HEK293 (cell line): ENCODE results near the gene FXYD3.

Experiments
- CTCF ChIA-PET: fragments of 350-600 bp; formaldehyde crosslinking; extraction: SDS; loops from one replicate; lab custom pipeline; 2021; ENCODE audit warnings: antibody characterized with exemption; lab: Yijun Ruan, JAX
- POLR2A ChIA-PET: fragments of 300-600 bp; formaldehyde crosslinking; extraction: SDS; loops from one replicate; lab custom pipeline; 2020; ENCODE audit warnings: antibody characterized with exemption, inconsistent platforms; lab: Yijun Ruan, JAX
- H3K27ac ChIP-seq: fragments of 200-500 bp; sonication (Bioruptor generic); 2 replicates; pipeline ENCODE4 v1.5.1; 2014; ENCODE audit warnings: low read depth, low read length, control low read depth, inconsistent platforms; ENCODE audit errors: extremely low read depth
- H3K36me3 ChIP-seq, 2 experiments: fragments of 200-500 bp in 1 of 2; sonication (Bioruptor generic) in 1 of 2; 1 replicate in 1 of 2; 2 replicates in 1 of 2; pipeline ENCODE4 v1.5.1; 2014 to 2017; ENCODE audit warnings: inconsistent platforms in 2 of 2, low read length in 2 of 2; ENCODE audit not compliant: control insufficient read depth in 2 of 2, insufficient read depth in 1 of 2
- H3K4me1 ChIP-seq: fragments of 200-500 bp; sonication (Bioruptor generic); 2 replicates; pipeline ENCODE4 v1.5.1; 2014; ENCODE audit warnings: mild to moderate bottlenecking, low read length, inconsistent platforms; ENCODE audit not compliant: control insufficient read depth, insufficient read depth
- H3K4me3 ChIP-seq: 2 replicates; pipeline ENCODE4 v1.5.1; 2011; ENCODE audit warnings: low read depth, mild to moderate bottlenecking, control low read depth, low read length, moderate library complexity
- H3K9me3 ChIP-seq: fragments of 200-500 bp; sonication (Bioruptor generic); 2 replicates; pipeline ENCODE4 v1.5.1; 2014; ENCODE audit warnings: low read depth, low read length, inconsistent platforms; ENCODE audit not compliant: control insufficient read depth, insufficient read depth
- KLF1 ChIP-seq: fragments of 450-650 bp; formaldehyde crosslinking; IDR thresholded peaks from 2 replicates; pipeline ENCODE4 v1.5.1; 2016; ENCODE audit warnings: missing biosample characterization, missing genetic modification characterization
- KLF16 ChIP-seq: fragments of 450-650 bp; formaldehyde crosslinking; IDR thresholded peaks from 2 replicates; pipeline ENCODE4 v1.5.1; 2017; ENCODE audit warnings: missing biosample characterization, missing genetic modification characterization
- KLF9 ChIP-seq: fragments of 450-650 bp; formaldehyde crosslinking; IDR thresholded peaks from 2 replicates; pipeline ENCODE4 v1.5.1; 2016; ENCODE audit warnings: missing biosample characterization, missing genetic modification characterization, low read depth
- MEIS1 ChIP-seq: sonication (generic); formaldehyde crosslinking; IDR thresholded peaks from 2 replicates; pipeline ENCODE4 v1.8.1; 2022; ENCODE audit warnings: missing genetic modification reagents, mild to moderate bottlenecking, borderline replicate concordance
- RBAK ChIP-seq: fragments of 450-650 bp; formaldehyde crosslinking; IDR thresholded peaks from 2 replicates; pipeline ENCODE4 v1.5.1; 2016; ENCODE audit warnings: missing biosample characterization, missing genetic modification characterization
- SCRT1 ChIP-seq: fragments of 450-650 bp; formaldehyde crosslinking; IDR thresholded peaks from 2 replicates; pipeline ENCODE4 v1.5.1; 2016; ENCODE audit warnings: missing biosample characterization, missing genetic modification characterization, borderline replicate concordance
- SCRT2 ChIP-seq: fragments of 450-650 bp; formaldehyde crosslinking; IDR thresholded peaks from 2 replicates; pipeline ENCODE4 v1.5.1; 2016; ENCODE audit warnings: missing biosample characterization, missing genetic modification characterization
- SP3 ChIP-seq: fragments of 450-650 bp; formaldehyde crosslinking; IDR thresholded peaks from 2 replicates; pipeline ENCODE4 v1.5.1; 2016; ENCODE audit warnings: missing biosample characterization, missing genetic modification characterization
- TCF7L2 ChIP-seq: IDR thresholded peaks from 2 replicates; pipeline ENCODE4 v1.6.1; 2011; ENCODE audit warnings: low read depth, mild to moderate bottlenecking, inconsistent platforms, low read length, moderate library complexity, borderline replicate concordance
- ZBTB20 ChIP-seq: fragments of 450-650 bp; formaldehyde crosslinking; IDR thresholded peaks from 2 replicates; pipeline ENCODE4 v1.5.1; 2016; ENCODE audit warnings: missing biosample characterization, missing genetic modification characterization
- ZNF184 ChIP-seq: fragments of 450-650 bp; IDR thresholded peaks from 2 replicates; pipeline ENCODE4 v1.5.1; 2018; ENCODE audit warnings: missing biosample characterization, mild to moderate bottlenecking, missing genetic modification characterization
- ZNF311 ChIP-seq: fragments of 450-650 bp; formaldehyde crosslinking; IDR thresholded peaks from 2 replicates; pipeline ENCODE4 v1.5.1; 2017; ENCODE audit warnings: missing biosample characterization, missing genetic modification characterization, borderline replicate concordance
- ZNF341 ChIP-seq: fragments of 450-650 bp; formaldehyde crosslinking; IDR thresholded peaks from 2 replicates; pipeline ENCODE4; 2016; ENCODE audit warnings: low read depth, missing biosample characterization, missing genetic modification characterization
- ZNF37A ChIP-seq: fragments of 450-650 bp; IDR thresholded peaks from 2 replicates; pipeline ENCODE4 v1.5.1; 2018; ENCODE audit warnings: missing biosample characterization, missing genetic modification characterization
- ZNF391 ChIP-seq: fragments of 450-650 bp; formaldehyde crosslinking; IDR thresholded peaks from 2 replicates; pipeline ENCODE4 v1.5.1; 2016; ENCODE audit warnings: low read depth, missing biosample characterization, missing genetic modification characterization, borderline replicate concordance
- ZNF423 ChIP-seq: fragments of 450-650 bp; formaldehyde crosslinking; IDR thresholded peaks from 2 replicates; pipeline ENCODE4 v1.5.1; 2016; ENCODE audit warnings: missing biosample characterization, missing genetic modification characterization
- ZNF433 ChIP-seq: fragments of 450-650 bp; formaldehyde crosslinking; IDR thresholded peaks from 2 replicates; pipeline ENCODE4 v1.5.1; 2016; ENCODE audit warnings: missing biosample characterization, missing genetic modification characterization, low read depth
- ZNF48 ChIP-seq: fragments of 450-650 bp; formaldehyde crosslinking; IDR thresholded peaks from 2 replicates; pipeline ENCODE4 v1.5.1; 2016; ENCODE audit warnings: missing biosample characterization, missing genetic modification characterization
- ZNF600 ChIP-seq: fragments of 450-650 bp; formaldehyde crosslinking; IDR thresholded peaks from 2 replicates; pipeline ENCODE4 v1.5.1; 2016; ENCODE audit warnings: missing biosample characterization, missing genetic modification characterization
- ZNF624 ChIP-seq: fragments of 450-650 bp; formaldehyde crosslinking; IDR thresholded peaks from 2 replicates; pipeline ENCODE4 v1.5.1; 2017; ENCODE audit warnings: missing biosample characterization, missing genetic modification characterization
- ZNF629 ChIP-seq: fragments of 450-650 bp; formaldehyde crosslinking; IDR thresholded peaks from 2 replicates; pipeline ENCODE4 v1.5.1; 2017; ENCODE audit warnings: missing biosample characterization, missing genetic modification characterization
- ZNF660 ChIP-seq: fragments of 450-650 bp; IDR thresholded peaks from 2 replicates; pipeline ENCODE4 v1.5.1; 2018; ENCODE audit warnings: missing biosample characterization, mild to moderate bottlenecking, missing genetic modification characterization
- ZNF785 ChIP-seq: fragments of 450-650 bp; formaldehyde crosslinking; IDR thresholded peaks from 2 replicates; pipeline ENCODE4 v1.5.1; 2016; ENCODE audit warnings: missing biosample characterization, missing genetic modification characterization
- ZXDB ChIP-seq: fragments of 450-650 bp; formaldehyde crosslinking; IDR thresholded peaks from 2 replicates; pipeline ENCODE4 v1.5.1; 2016; ENCODE audit warnings: missing biosample characterization, missing genetic modification characterization
- TF ChIP-seq, protein P1 (sequence below): fragments of 450-650 bp; formaldehyde crosslinking; IDR thresholded peaks from 2 replicates; pipeline ENCODE4 v1.5.1; 2016; ENCODE audit warnings: missing biosample characterization, missing genetic modification characterization
- TF ChIP-seq, protein P2 (sequence below): fragments of 450-650 bp; formaldehyde crosslinking; conservative IDR thresholded peaks from 2 replicates; pipeline ENCODE4 v1.5.1; 2016; ENCODE audit warnings: low read depth, missing biosample characterization, missing genetic modification characterization
- TF ChIP-seq, protein P3 (sequence below): fragments of 450-650 bp; formaldehyde crosslinking; IDR thresholded peaks from 2 replicates; pipeline ENCODE4 v1.5.1; 2016; ENCODE audit warnings: missing biosample characterization, missing genetic modification characterization
- TF ChIP-seq, protein P4 (sequence below): fragments of 450-650 bp; formaldehyde crosslinking; IDR thresholded peaks from 2 replicates; pipeline ENCODE4 v1.5.1; 2016; ENCODE audit warnings: missing biosample characterization, missing genetic modification characterization

The FXYD3 gene

DNA sequence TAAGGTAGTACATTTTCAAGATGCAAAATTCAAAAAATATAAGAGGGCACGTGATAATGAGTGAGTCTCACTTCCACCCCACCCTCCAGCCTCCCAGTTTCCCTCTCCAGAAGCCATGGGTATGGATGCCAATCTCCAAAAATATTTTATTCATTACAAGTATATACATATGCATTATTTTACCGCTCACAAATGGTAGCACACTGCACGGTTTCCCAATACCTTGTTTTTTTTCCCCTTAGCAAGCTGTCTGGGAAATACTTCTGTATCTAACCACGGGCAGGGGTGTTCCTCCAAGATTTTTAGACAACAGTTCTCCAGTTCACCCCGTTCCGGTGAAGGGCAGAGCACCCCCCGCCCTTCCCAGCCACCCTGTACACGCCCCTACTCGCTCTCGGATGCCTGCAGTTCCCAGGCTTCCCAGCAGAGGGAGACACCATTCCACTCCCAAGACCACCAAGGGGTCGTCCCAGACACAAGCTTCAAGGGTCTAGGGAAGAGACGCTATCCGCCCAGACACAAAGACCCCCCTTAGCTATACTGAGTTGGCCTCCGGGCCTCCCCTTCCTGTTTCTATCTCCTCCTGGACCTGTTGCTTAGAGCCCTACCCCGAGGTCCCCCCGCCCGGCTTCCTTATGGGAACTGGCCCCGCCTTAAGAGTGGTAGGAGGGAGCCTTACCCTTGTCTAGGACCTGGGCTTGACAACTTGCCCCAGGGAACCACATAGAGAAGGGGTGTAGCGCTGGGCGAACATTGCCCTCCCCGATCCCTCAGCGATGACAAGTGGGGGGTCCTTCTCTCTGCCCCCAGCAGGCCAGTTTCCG, 1.1 kb upstream of the FXYD3 start:
- peaks cover 2% of the 10 kb centered on the region; the same call in 1 of the 2 replicates for H3K4me1 ChIP-seq
- no peaks in the 10 kb centered on the region; a peak in 1 of 3 replicates for H3K36me3 ChIP-seq
- CTCF ChIA-PET: interaction anchor here (0.6 to 6.9 kb wide), 60 partner anchors 8 to 394 kb away, joined by 3 to 101 read pairs (median 5); partner anchors contain the start of genes FXYD5, FXYD7, HAMP and LGI4
- peak overlapping the region; percentile 7 for H3K4me3 ChIP-seq
- no peak overlapping the region for H3K27ac ChIP-seq
- no peaks in the 10 kb centered on the region for H3K9me3 ChIP-seq
- POLR2A ChIA-PET: interaction anchor here (0.5 to 1.0 kb wide), 5 partner anchors 10 to 160 kb away, joined by 3 to 5 read pairs (median 3); partner anchors contain the start of gene FXYD5
- TF ChIP-seq ZNF423 (tag by site-specific recombination) (no peak), ZNF391 (tag by site-specific recombination) (0 out of 2 replicates have a peak, but pooled peaks have one; percentile 43), ZNF624 (tag by site-specific recombination) (no peak), KLF16 (tag by site-specific recombination) (peak; percentile 83; the same call in 1 of the 2 replicates), ZNF37A (tag by site-specific recombination) (no peak), ZNF48 (tag by site-specific recombination) (no peak), ZNF311 (tag by site-specific recombination) (no peak), ZNF433 (tag by site-specific recombination) (no peak), ZNF785 (tag by site-specific recombination) (no peak), SCRT1 (tag by site-specific recombination) (peak; percentile 100), ZNF341 (tag by site-specific recombination) (peak; percentile 64), RBAK (no peak), ZNF660 (tag by site-specific recombination) (peak; percentile 63; the same call in 1 of the 2 replicates), ZNF629 (tag by site-specific recombination) (peak; percentile 51), ZNF600 (tag by site-specific recombination) (peak; percentile 66), ZXDB (peak; percentile 53; the same call in 1 of the 2 replicates), SP3 (tag by site-specific recombination) (peak; percentile 84), KLF9 (tag by site-specific recombination) (peak; percentile 87), MEIS1 (no peak), ZNF184 (tag by site-specific recombination) (no peak), ZBTB20 (peak; percentile 22; the same call in 1 of the 2 replicates), SCRT2 (tag by site-specific recombination) (peak; percentile 100), TCF7L2 (no peak), KLF1 (tag by site-specific recombination) (peak; percentile 90)
- TF ChIP-seq, protein P1, sequence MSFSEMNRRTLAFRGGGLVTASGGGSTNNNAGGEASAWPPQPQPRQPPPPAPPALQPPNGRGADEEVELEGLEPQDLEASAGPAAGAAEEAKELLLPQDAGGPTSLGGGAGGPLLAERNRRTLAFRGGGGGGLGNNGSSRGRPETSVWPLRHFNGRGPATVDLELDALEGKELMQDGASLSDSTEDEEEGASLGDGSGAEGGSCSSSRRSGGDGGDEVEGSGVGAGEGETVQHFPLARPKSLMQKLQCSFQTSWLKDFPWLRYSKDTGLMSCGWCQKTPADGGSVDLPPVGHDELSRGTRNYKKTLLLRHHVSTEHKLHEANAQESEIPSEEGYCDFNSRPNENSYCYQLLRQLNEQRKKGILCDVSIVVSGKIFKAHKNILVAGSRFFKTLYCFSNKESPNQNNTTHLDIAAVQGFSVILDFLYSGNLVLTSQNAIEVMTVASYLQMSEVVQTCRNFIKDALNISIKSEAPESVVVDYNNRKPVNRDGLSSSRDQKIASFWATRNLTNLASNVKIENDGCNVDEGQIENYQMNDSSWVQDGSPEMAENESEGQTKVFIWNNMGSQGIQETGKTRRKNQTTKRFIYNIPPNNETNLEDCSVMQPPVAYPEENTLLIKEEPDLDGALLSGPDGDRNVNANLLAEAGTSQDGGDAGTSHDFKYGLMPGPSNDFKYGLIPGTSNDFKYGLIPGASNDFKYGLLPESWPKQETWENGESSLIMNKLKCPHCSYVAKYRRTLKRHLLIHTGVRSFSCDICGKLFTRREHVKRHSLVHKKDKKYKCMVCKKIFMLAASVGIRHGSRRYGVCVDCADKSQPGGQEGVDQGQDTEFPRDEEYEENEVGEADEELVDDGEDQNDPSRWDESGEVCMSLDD (tag by site-specific recombination): peak; percentile 72
- TF ChIP-seq, protein P2, sequence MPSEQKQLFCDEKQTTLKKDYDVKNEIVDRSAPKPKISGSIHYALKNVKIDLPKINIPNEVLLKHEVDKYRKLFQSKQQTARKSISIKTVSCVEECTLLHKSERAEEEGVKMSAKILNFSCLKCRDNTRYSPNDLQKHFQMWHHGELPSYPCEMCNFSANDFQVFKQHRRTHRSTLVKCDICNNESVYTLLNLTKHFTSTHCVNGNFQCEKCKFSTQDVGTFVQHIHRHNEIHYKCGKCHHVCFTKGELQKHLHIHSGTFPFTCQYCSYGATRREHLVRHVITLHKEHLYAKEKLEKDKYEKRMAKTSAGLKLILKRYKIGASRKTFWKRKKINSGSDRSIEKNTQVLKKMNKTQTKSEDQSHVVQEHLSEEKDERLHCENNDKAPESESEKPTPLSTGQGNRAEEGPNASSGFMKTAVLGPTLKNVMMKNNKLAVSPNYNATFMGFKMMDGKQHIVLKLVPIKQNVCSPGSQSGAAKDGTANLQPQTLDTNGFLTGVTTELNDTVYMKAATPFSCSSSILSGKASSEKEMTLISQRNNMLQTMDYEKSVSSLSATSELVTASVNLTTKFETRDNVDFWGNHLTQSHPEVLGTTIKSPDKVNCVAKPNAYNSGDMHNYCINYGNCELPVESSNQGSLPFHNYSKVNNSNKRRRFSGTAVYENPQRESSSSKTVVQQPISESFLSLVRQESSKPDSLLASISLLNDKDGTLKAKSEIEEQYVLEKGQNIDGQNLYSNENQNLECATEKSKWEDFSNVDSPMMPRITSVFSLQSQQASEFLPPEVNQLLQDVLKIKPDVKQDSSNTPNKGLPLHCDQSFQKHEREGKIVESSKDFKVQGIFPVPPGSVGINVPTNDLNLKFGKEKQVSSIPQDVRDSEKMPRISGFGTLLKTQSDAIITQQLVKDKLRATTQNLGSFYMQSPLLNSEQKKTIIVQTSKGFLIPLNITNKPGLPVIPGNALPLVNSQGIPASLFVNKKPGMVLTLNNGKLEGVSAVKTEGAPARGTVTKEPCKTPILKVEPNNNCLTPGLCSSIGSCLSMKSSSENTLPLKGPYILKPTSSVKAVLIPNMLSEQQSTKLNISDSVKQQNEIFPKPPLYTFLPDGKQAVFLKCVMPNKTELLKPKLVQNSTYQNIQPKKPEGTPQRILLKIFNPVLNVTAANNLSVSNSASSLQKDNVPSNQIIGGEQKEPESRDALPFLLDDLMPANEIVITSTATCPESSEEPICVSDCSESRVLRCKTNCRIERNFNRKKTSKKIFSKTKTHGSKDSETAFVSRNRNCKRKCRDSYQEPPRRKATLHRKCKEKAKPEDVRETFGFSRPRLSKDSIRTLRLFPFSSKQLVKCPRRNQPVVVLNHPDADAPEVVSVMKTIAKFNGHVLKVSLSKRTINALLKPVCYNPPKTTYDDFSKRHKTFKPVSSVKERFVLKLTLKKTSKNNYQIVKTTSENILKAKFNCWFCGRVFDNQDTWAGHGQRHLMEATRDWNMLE (tag by site-specific recombination): 0 out of 2 replicates have a peak, but pooled peaks have one; percentile 23
- TF ChIP-seq, protein P3, sequence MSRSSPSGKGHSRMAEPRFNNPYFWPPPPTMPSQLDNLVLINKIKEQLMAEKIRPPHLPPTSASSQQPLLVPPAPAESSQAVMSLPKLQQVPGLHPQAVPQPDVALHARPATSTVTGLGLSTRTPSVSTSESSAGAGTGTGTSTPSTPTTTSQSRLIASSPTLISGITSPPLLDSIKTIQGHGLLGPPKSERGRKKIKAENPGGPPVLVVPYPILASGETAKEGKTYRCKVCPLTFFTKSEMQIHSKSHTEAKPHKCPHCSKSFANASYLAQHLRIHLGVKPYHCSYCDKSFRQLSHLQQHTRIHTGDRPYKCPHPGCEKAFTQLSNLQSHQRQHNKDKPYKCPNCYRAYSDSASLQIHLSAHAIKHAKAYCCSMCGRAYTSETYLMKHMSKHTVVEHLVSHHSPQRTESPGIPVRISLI: no peak
- TF ChIP-seq, protein P4, sequence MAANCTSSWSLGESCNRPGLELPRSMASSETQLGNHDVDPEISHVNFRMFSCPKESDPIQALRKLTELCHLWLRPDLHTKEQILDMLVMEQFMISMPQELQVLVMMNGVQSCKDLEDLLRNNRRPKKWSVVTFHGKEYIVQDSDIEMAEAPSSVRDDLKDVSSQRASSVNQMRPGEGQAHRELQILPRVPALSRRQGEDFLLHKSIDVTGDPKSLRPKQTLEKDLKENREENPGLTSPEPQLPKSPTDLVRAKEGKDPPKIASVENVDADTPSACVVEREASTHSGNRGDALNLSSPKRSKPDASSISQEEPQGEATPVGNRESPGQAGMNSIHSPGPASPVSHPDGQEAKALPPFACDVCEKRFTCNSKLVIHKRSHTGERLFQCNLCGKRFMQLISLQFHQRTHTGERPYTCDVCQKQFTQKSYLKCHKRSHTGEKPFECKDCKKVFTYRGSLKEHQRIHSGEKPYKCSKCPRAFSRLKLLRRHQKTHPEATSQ (tag by site-specific recombination): no peak
